ENCODE measurements around the gene TOX3. TPM values are rescaled to one million over a fixed set of nuclear protein-coding genes. Genes with fewer than 3 reads are reported as not detected.

The TOX3 gene
- total RNA-seq, 4 donors from 2014 or later: 10.9 to 32.6 (median 28.0) TPM

DNA sequence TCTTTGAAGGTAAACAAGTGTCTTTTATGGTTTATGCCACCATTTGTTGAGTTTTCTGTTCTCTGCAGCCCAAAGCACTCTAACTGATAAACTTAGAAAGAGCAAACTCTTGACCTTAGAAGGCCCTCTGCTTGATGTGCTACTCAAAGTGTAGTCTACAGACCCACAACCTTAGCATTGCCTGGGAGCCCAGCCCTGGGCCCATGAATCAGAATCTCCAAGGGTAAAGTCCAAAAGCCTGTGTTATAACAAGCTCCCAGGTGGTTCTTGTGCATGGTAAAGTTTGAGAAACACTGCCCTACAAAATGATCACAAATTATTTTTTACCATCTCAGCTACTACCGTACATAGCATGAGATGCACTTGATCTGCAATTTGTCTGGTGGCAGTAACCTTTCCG lies 6.0 kb downstream of the TOX3 start:
- in situ Hi-C loops (cut with MboI; ENCODE audit: low pct_ligation_motif_present in 1 of 4, low pct_unique_long_range_greater_than_20kb in 1 of 4, low sequenced_read_pairs in 3 of 4) (loop anchor here in 1 of 4 donors (25.0 kb wide), 1 partner anchor 354 kb away; no protein-coding TSS in a partner anchor), intact Hi-C loops (cut with DNase I; ENCODE audit: low total_unique reads) (no loop called here)
- peaks cover 22% of the 10 kb centered on the region for H3K27me3 ChIP-seq
- H3K9me3 ChIP-seq: no peaks in the 10 kb centered on the region
- no peak for DNase-seq
- TF ChIP-seq EP300 (IDR thresholded peaks at IDR 0.05; ENCODE audit: low read depth) (no peak), POLR2A (IDR thresholded peaks at IDR 0.05) (no peak), POLR2AphosphoS5 (IDR thresholded peaks at IDR 0.05) (no peak)
- TF ChIP-seq, protein P1, sequence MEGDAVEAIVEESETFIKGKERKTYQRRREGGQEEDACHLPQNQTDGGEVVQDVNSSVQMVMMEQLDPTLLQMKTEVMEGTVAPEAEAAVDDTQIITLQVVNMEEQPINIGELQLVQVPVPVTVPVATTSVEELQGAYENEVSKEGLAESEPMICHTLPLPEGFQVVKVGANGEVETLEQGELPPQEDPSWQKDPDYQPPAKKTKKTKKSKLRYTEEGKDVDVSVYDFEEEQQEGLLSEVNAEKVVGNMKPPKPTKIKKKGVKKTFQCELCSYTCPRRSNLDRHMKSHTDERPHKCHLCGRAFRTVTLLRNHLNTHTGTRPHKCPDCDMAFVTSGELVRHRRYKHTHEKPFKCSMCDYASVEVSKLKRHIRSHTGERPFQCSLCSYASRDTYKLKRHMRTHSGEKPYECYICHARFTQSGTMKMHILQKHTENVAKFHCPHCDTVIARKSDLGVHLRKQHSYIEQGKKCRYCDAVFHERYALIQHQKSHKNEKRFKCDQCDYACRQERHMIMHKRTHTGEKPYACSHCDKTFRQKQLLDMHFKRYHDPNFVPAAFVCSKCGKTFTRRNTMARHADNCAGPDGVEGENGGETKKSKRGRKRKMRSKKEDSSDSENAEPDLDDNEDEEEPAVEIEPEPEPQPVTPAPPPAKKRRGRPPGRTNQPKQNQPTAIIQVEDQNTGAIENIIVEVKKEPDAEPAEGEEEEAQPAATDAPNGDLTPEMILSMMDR (IDR thresholded peaks at IDR 0.05): no peak
- H3K36me3 ChIP-seq: no peaks in the 10 kb centered on the region
- H3K27ac ChIP-seq: no peak overlapping the region
- 86 to 90% methylated on average over 2 of the region's 2 CpGs for WGBS, 2 donors (ENCODE audit: low coverage in 1 of 2)
- H3K4me1 ChIP-seq: peaks cover 0 to 35% (median under 1%) of the 10 kb centered on the region in 4 donors
- no peak overlapping the region for H3K4me3 ChIP-seq

DNA sequence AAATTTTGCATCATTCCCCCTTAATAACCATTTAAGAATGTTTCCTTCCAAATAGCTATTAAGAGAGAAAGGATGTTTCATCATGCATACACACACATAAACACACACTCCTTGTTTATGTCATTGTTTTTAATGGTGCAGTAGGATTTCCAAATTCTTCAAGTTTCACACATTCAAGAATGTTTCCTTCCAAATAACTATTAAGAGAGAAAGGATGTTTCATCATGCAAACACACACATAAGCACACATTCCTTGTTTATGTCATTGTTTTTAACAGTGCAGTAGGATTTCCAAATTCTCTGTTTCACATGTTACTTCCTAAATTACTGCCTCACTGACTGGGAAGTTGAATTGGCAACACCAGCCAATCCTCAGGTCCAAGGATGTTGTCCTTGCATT lies 7.8 kb downstream of the TOX3 start:
- in situ Hi-C loops (cut with MboI; ENCODE audit: low pct_ligation_motif_present in 1 of 4, low pct_unique_long_range_greater_than_20kb in 1 of 4, low sequenced_read_pairs in 3 of 4): loop anchor here in 1 of 4 donors (25.0 kb wide), 1 partner anchor 352 kb away; no protein-coding TSS in a partner anchor
- H3K27me3 ChIP-seq: peaks cover 7% of the 10 kb centered on the region
- intact Hi-C loops (cut with DNase I; ENCODE audit: low total_unique reads): no loop called here
- TF ChIP-seq POLR2AphosphoS5 (IDR thresholded peaks at IDR 0.05) (no peak), EP300 (IDR thresholded peaks at IDR 0.05; ENCODE audit: low read depth) (no peak), POLR2A (IDR thresholded peaks at IDR 0.05) (no peak)
- TF ChIP-seq, protein P1 (IDR thresholded peaks at IDR 0.05): no peak
- no peak overlapping the region for H3K27ac ChIP-seq
- no peaks in the 10 kb centered on the region for H3K9me3 ChIP-seq
- H3K4me3 ChIP-seq: no peak overlapping the region
- H3K36me3 ChIP-seq: no peaks in the 10 kb centered on the region
- no peak for DNase-seq
- peaks cover 0 to 22% (median 0%) of the 10 kb centered on the region in 4 donors for H3K4me1 ChIP-seq

DNA sequence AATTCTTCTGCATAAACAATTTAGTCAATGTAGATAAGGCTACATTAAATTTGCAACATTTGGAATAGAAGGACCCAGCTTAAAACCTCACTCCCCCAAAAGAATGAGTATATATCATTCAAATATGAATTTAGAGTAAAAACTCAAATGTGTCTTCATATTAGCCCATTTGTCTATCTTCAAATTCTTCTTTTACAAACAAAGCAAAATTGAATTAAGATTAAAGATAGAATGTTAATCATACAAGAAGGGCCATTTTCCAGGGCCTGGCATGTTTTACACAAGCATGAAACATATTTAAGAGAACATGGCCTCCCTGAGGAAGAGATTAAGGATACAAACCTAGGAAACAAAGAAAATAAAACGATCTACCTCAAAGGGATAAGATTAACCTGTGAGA lies 8.4 kb downstream of the TOX3 start:
- peaks cover 0 to 16% (median 0%) of the 10 kb centered on the region in 4 donors for H3K4me1 ChIP-seq
- 55 to 79% methylated on average over 1 of the region's 1 CpG for WGBS, 2 donors (ENCODE audit: low coverage in 1 of 2)

DNA sequence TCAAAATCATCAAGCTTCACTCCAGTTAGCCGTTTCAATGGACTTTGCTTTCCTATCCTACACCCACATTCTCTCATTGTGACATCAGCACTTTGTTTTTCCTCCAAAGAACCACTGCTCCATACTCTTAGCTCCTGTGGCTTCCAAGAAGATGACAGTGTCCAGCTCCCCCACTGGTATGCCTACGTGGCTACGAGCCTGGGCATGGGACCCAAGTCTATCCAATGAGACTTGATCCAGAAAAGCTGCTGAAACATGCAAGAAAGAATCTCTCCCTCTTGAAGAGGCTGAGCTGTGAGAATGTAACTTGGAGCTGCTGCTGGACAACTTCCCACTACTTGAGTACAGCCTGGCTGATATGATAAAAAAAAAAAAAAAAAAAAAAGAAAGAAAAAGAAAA lies 9.4 kb downstream of the TOX3 start:
- TF ChIP-seq POLR2A (IDR thresholded peaks at IDR 0.05) (no peak), EP300 (IDR thresholded peaks at IDR 0.05; ENCODE audit: low read depth) (no peak), POLR2AphosphoS5 (IDR thresholded peaks at IDR 0.05) (no peak)
- TF ChIP-seq, protein P1 (IDR thresholded peaks at IDR 0.05): no peak
- in situ Hi-C loops (cut with MboI; ENCODE audit: low pct_ligation_motif_present in 1 of 4, low pct_unique_long_range_greater_than_20kb in 1 of 4, low sequenced_read_pairs in 3 of 4): loop anchor here in 1 of 4 donors (25.0 kb wide), 1 partner anchor 350 kb away; no protein-coding TSS in a partner anchor
- no peaks in the 10 kb centered on the region for H3K36me3 ChIP-seq
- no peak overlapping the region for H3K27ac ChIP-seq
- peaks cover 0 to 6% (median 0%) of the 10 kb centered on the region in 4 donors for H3K4me1 ChIP-seq
- no peak overlapping the region for H3K4me3 ChIP-seq
- H3K27me3 ChIP-seq: no peaks in the 10 kb centered on the region
- H3K9me3 ChIP-seq: no peaks in the 10 kb centered on the region
- WGBS, 2 donors (ENCODE audit: low coverage in 1 of 2): 13 to 36% methylated on average over 3 of the region's 3 CpGs
- intact Hi-C loops (cut with DNase I; ENCODE audit: low total_unique reads): no loop called here
- no peak for DNase-seq

More for the DNA sequence above, 8.4 kb downstream of the TOX3 start:
- DNase-seq: no peak
- Histone ChIP-seq H3K4me3 (no peak overlapping the region), H3K9me3 (no peaks in the 10 kb centered on the region), H3K27ac (no peak overlapping the region), H3K36me3 (no peaks in the 10 kb centered on the region), H3K27me3 (peaks cover 7% of the 10 kb centered on the region)
- intact Hi-C loops (cut with DNase I; ENCODE audit: low total_unique reads): no loop called here
- in situ Hi-C loops (cut with MboI; ENCODE audit: low pct_ligation_motif_present in 1 of 4, low pct_unique_long_range_greater_than_20kb in 1 of 4, low sequenced_read_pairs in 3 of 4): loop anchor here in 1 of 4 donors (25.0 kb wide), 1 partner anchor 351 kb away; no protein-coding TSS in a partner anchor
- TF ChIP-seq EP300 (IDR thresholded peaks at IDR 0.05; ENCODE audit: low read depth): no peak
- TF ChIP-seq POLR2A (IDR thresholded peaks at IDR 0.05): no peak
- no peak for TF ChIP-seq POLR2AphosphoS5 (IDR thresholded peaks at IDR 0.05)
- TF ChIP-seq, protein P1 (IDR thresholded peaks at IDR 0.05): no peak
